Stomach (tissue), 9 donors: ENCODE data around the gene RIPOR3. TPM values are rescaled to one million over a fixed set of nuclear protein-coding genes. Genes with fewer than 3 reads are reported as not detected.

Experiments
- DNase-seq, 2 donors: peaks; one replicate each; pipeline versions ENCODE4 v3.0.0 to v3.0.0-alpha.2; 2013 to 2019
- H3K27ac ChIP-seq, 5 donors: fragments of 200-600 bp in 4 of 5; sonication (generic) in 4 of 5; one replicate each; pipeline ENCODE4 v1.5.1; 2013 to 2019; ENCODE audit warnings: mild to moderate bottlenecking in 1 of 5, moderate library complexity in 1 of 5
- H3K27me3 ChIP-seq, 3 donors: fragments of 200-600 bp; sonication (generic); one replicate each; pipeline ENCODE4 v1.5.1; 2017 to 2019; ENCODE audit warnings: mixed run types in 1 of 3
- H3K36me3 ChIP-seq, 4 donors: fragments of 200-600 bp; sonication (generic); 1 replicate in 3 of 4; 2 replicates in 1 of 4; pipeline ENCODE4 v1.5.1; 2016 to 2019
- H3K4me1 ChIP-seq, 4 donors: fragments of 200-600 bp; sonication (generic); one replicate each; pipeline ENCODE4 v1.5.1; 2016 to 2019
- H3K4me3 ChIP-seq, 4 donors: fragments of 200-600 bp; sonication (generic) in 3 of 4; one replicate each; pipeline ENCODE4 v1.5.1; 2016 to 2019; ENCODE audit warnings: mild to moderate bottlenecking in 1 of 4
- H3K9me3 ChIP-seq, 4 donors: fragments of 200-600 bp; sonication (generic); one replicate each; pipeline ENCODE4 v1.5.1; 2016 to 2019
- EP300 ChIP-seq: sonication (generic); formaldehyde crosslinking; IDR thresholded peaks from one replicate; pipeline ENCODE4 v1.6.1; 2017; ENCODE audit warnings: antibody characterized with exemption
- POLR2A ChIP-seq, 4 donors: fragments of 450-650 bp; IDR thresholded peaks; one replicate each; pipeline ENCODE4 v1.6.1; 2016; ENCODE audit warnings: antibody characterized with exemption in 4 of 4, control low read depth in 2 of 4, mild to moderate bottlenecking in 1 of 4, moderate library complexity in 1 of 4
- POLR2AphosphoS5 ChIP-seq, 3 donors: sonication (generic); formaldehyde crosslinking; IDR thresholded peaks; one replicate each; pipeline ENCODE4 v1.6.1; 2016; ENCODE audit warnings: antibody characterized with exemption in 3 of 3
- WGBS, 5 donors: extraction: QIAGEN DNeasy Blood & Tissue Kit in 3 of 5; methylation state at CpG; one replicate each; pipeline versions ENCODE4 v1.1.5 to v1.1.7; 2013 to 2018; 5-methylcytosine and 5-hydroxymethylcytosine counted together
- intact Hi-C: fragments of 100-400 bp; cut with DNase I; formaldehyde crosslinking; loops from one replicate; pipeline ENCODE4 v1.15.1; 2023; ENCODE audit warnings: low total_unique reads
- polyA plus RNA-seq, 3 donors: library from polyadenylated mRNA; stranded (reverse); fragments of 200-250 nt; gene quantifications; one replicate each; pipeline ENCODE4 v1.2.3, GENCODE V29; 2013
- total RNA-seq, 5 donors: library from RNA; depleted of rRNA; stranded (reverse); fragments of >200 nt; gene quantifications; one replicate each; pipeline versions ENCODE4 v1.1.0 to v1.2.3, GENCODE V29; 2014 to 2016
- TF ChIP-seq, protein P1 (sequence below), 7 experiments: fragments of 450-650 bp in 4 of 7; fragments of 200-600 bp in 3 of 7; sonication (generic) in 3 of 7; IDR thresholded peaks; one replicate each; pipeline ENCODE4 v1.5.1; 2016 to 2019; ENCODE audit warnings: antibody characterized with exemption in 7 of 7, control low read depth in 2 of 7, mild to moderate bottlenecking in 1 of 7
- donor health status: healthy with polysubstance abuse.
- donor health status: Bipolar disorder and iron deficiency.
- donor health status: healthy.

Gene RIPOR3
- total and polyA plus RNA-seq, 8 donors: 4.4 to 61.1 (median 8.2) TPM

DNA sequence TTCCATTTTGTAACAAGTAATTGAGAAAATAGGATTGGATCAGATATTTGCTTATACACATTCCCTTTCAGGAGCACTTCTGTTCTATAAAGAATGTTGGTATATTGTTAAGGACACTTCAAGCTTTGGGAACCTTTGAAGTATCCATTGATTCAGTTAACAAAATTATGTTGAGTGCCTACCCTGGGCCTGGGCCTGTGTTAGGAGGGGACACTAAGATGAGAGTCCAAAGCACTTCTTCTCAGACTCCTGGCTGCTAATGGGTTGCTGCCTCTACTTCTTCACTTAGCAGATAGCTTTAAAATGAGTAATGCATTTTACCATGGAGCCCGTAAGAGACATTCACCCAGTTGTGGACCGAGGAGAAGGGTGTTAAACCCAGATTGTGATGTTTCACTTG is 140.8 kb downstream of the RIPOR3 start:
- TF ChIP-seq POLR2A (IDR thresholded peaks at IDR 0.05): no peak
- no peak for TF ChIP-seq EP300
- TF ChIP-seq, protein P1, sequence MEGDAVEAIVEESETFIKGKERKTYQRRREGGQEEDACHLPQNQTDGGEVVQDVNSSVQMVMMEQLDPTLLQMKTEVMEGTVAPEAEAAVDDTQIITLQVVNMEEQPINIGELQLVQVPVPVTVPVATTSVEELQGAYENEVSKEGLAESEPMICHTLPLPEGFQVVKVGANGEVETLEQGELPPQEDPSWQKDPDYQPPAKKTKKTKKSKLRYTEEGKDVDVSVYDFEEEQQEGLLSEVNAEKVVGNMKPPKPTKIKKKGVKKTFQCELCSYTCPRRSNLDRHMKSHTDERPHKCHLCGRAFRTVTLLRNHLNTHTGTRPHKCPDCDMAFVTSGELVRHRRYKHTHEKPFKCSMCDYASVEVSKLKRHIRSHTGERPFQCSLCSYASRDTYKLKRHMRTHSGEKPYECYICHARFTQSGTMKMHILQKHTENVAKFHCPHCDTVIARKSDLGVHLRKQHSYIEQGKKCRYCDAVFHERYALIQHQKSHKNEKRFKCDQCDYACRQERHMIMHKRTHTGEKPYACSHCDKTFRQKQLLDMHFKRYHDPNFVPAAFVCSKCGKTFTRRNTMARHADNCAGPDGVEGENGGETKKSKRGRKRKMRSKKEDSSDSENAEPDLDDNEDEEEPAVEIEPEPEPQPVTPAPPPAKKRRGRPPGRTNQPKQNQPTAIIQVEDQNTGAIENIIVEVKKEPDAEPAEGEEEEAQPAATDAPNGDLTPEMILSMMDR (IDR thresholded peaks at IDR 0.05): no peak
- TF ChIP-seq POLR2AphosphoS5 (IDR thresholded peaks at IDR 0.05): no peak
- 70 to 87% (median 76%) methylated on average over 2 of the region's 2 CpGs for WGBS, 5 donors
- Histone ChIP-seq H3K4me3 (no peak overlapping the region), H3K27me3 (no peaks in the 10 kb centered on the region), H3K27ac (no peak overlapping the region), H3K4me1 (peaks cover 15 to 79% (median 49%) of the 10 kb centered on the region in 4 donors), H3K9me3 (no peaks in the 10 kb centered on the region), H3K36me3 (peaks cover 0 to 15% (median 6%) of the 10 kb centered on the region in 4 donors)
- DNase-seq: no peak
- intact Hi-C loops: no loop called here

DNA sequence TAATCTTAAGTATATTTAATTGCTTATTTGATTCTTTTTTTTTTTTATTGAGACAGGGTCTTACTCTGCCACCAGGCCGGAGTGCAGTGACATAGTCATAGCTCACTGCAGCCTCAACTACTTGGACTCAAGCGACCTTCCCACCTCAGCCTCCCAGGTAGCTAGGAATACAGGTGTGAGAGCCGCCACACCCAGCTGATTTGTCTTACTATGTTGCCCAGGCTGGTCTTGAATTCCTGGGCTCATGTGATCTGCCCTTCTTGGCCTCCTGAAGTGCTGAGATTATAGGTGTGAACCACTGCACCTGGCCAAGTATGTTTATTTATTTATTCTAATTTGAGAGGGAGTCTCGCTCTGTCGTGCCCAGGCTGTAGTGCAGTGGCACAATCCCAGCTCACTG is 142.9 kb downstream of the RIPOR3 start:
- Histone ChIP-seq H3K9me3 (no peaks in the 10 kb centered on the region), H3K36me3 (peaks cover 0 to 15% (median 6%) of the 10 kb centered on the region in 4 donors), H3K27ac (peak overlapping the region in 1 of 5 donors; percentile 16), H3K4me1 (peaks cover 15 to 82% (median 51%) of the 10 kb centered on the region in 4 donors), H3K4me3 (no peak overlapping the region), H3K27me3 (no peaks in the 10 kb centered on the region)
- intact Hi-C loops: no loop called here
- WGBS, 5 donors: 74 to 92% (median 87%) methylated on average over 5 of the region's 5 CpGs
- TF ChIP-seq POLR2A (IDR thresholded peaks at IDR 0.05) (no peak), POLR2AphosphoS5 (IDR thresholded peaks at IDR 0.05) (no peak), EP300 (no peak)
- TF ChIP-seq, protein P1 (IDR thresholded peaks at IDR 0.05): no peak
- DNase-seq: no peak

- peaks cover 0 to 15% (median 6%) of the 10 kb centered on the region in 4 donors for H3K36me3 ChIP-seq
- H3K4me1 ChIP-seq: peaks cover 15 to 82% (median 53%) of the 10 kb centered on the region in 4 donors
- WGBS, 5 donors: 74 to 87% (median 78%) methylated on average over 6 of the region's 6 CpGs
- no peak for DNase-seq
- H3K4me3 ChIP-seq: no peak overlapping the region
- no peaks in the 10 kb centered on the region for H3K27me3 ChIP-seq
- intact Hi-C loops: no loop called here
- no peaks in the 10 kb centered on the region for H3K9me3 ChIP-seq
- peak overlapping the region in 1 of 5 donors; percentile 16 for H3K27ac ChIP-seq
- TF ChIP-seq POLR2AphosphoS5 (IDR thresholded peaks at IDR 0.05) (no peak), POLR2A (IDR thresholded peaks at IDR 0.05) (no peak), EP300 (no peak)
- TF ChIP-seq, protein P1 (IDR thresholded peaks at IDR 0.05): no peak
Measured at GRCh38 chr20:50547964-50548363, 143.4 kb downstream of the RIPOR3 start.

DNA sequence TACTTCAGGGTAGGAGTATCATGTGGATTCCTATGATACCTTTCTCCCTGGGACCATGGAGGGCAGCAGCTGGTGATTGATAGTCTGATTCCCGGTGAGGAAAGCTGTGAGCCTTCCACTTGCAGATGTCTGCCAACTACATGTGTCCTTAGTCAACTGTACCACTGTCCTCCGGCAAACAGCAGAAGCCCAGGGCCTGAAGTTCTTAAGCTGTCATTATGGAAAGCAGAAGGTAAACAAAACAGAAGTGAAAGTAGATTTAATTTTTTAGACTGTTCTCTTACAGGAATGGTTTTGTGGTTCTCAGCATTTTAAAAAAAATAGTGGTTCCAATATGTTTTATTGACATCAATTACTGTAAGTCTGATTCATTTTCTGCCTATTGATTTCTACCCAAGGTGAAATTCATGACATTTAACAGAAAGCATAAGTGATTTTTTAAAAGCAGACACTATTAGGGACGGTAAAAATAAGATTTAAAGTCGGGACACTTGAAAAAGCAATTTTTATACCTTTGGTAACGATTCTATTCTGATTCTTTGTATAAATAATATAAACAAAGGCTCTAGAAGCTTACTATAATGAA is 144.5 kb downstream of the RIPOR3 start:
- Histone ChIP-seq H3K27ac (peak overlapping the region in 2 of 5 donors; percentile 11 to 47), H3K27me3 (no peaks in the 10 kb centered on the region), H3K36me3 (peaks cover 0 to 15% (median 6%) of the 10 kb centered on the region in 4 donors), H3K4me3 (no peak overlapping the region), H3K4me1 (peaks cover 27 to 94% (median 60%) of the 10 kb centered on the region in 4 donors), H3K9me3 (no peaks in the 10 kb centered on the region)
- intact Hi-C loops: no loop called here
- 51 to 66% (median 63%) methylated on average over 5 of the region's 5 CpGs for WGBS, 5 donors
- DNase-seq: no peak
- no peak for TF ChIP-seq POLR2A (IDR thresholded peaks at IDR 0.05)
- TF ChIP-seq, protein P1 (IDR thresholded peaks at IDR 0.05): no peak
- no peak for TF ChIP-seq POLR2AphosphoS5 (IDR thresholded peaks at IDR 0.05)
- no peak for TF ChIP-seq EP300
